Renal cortex interstitium (tissue), 11 donors: ENCODE measurements around the gene CFAP221. TPM values are rescaled to one million over a fixed set of nuclear protein-coding genes. Genes with fewer than 3 reads are reported as not detected.
A peak's percentile ranks its signal among the peaks of the same experiment; 100 is the strongest.

Experiments
- DNase-seq, 11 donors: peaks; one replicate each; pipeline ENCODE4 v3.0.0-alpha.2; 2013; ENCODE audit warnings: low read depth in 9 of 11, low spot score in 4 of 11; ENCODE audit errors: extremely low read depth in 1 of 11
- polyA plus RNA-seq, 3 donors: library from polyadenylated mRNA; unstranded; fragments of 120-200 nt; gene quantifications; one replicate each; pipeline ENCODE4 v1.2.1, GENCODE V29; 2013; ENCODE audit not compliant: insufficient read length in 3 of 3

The CFAP221 gene
- polyA plus RNA-seq, 3 donors, result 19.2 to 36.1 (median 25.1) TPM

GRCh38 chr2:119625226-119625625 is 81.0 kb downstream of the CFAP221 start:
- DNase-seq, result no peak

- peak in 1 of 11 donors; percentile 30 for DNase-seq
Measured at GRCh38 chr2:119629323-119629825, 85.1 kb downstream of the CFAP221 start.

- no peak for DNase-seq
Measured at GRCh38 chr2:119630121-119630520, 85.9 kb downstream of the CFAP221 start.

- no peak for DNase-seq
Measured at GRCh38 chr2:119637371-119637770, 93.1 kb downstream of the CFAP221 start.

GRCh38 chr2:119638246-119638645 is 94.0 kb downstream of the CFAP221 start:
- no peak for DNase-seq

- DNase-seq, result peak in 1 of 11 donors; percentile 20
Measured at GRCh38 chr2:119638685-119639554, 94.7 kb downstream of the CFAP221 start.

- peak in 10 of 11 donors; percentile 65 to 84 (median 68) for DNase-seq
Measured at GRCh38 chr2:119641562-119642258, 97.5 kb downstream of the CFAP221 start.

- no peak for DNase-seq
Measured at GRCh38 chr2:119644186-119644585, 99.9 kb downstream of the CFAP221 start.

GRCh38 chr2:119645173-119645855 is 101.1 kb downstream of the CFAP221 start:
- no peak for DNase-seq

GRCh38 chr2:119646149-119646548 is 101.9 kb downstream of the CFAP221 start:
- DNase-seq, result no peak

- DNase-seq, result no peak
Measured at GRCh38 chr2:119647440-119648169, 103.4 kb downstream of the CFAP221 start.

- DNase-seq, result no peak
Measured at GRCh38 chr2:119649364-119649917, 105.2 kb downstream of the CFAP221 start.

- no peak for DNase-seq
Measured at GRCh38 chr2:119650206-119650605, 106.0 kb downstream of the CFAP221 start.

GRCh38 chr2:119650846-119651370 is 106.7 kb downstream of the CFAP221 start:
- no peak for DNase-seq

GRCh38 chr2:119657466-119658145 is 113.4 kb downstream of the CFAP221 start:
- DNase-seq, result no peak

- no peak for DNase-seq
Measured at GRCh38 chr2:119659601-119660342, 115.5 kb downstream of the CFAP221 start.

- no peak for DNase-seq
Measured at GRCh38 chr2:119660343-119660658, 116.1 kb downstream of the CFAP221 start.
